GM23248 (cell line): ENCODE results near the gene NIPAL4. TPM values are rescaled to one million over a fixed set of nuclear protein-coding genes. Genes with fewer than 3 reads are reported as not detected.

ENCODE experiments used
- DNase-seq: peaks from one replicate; pipeline ENCODE4 v3.0.0-alpha.2; 2015
- H2AFZ ChIP-seq: fragments of 200-600 bp; sonication (generic); 2 replicates; pipeline ENCODE4 v1.6.1; 2016; ENCODE audit warnings: antibody characterized with exemption
- H3F3A ChIP-seq: fragments of 200-600 bp; sonication (generic); 2 replicates; pipeline ENCODE4 v1.6.1; 2016; ENCODE audit warnings: mild to moderate bottlenecking, antibody characterized with exemption, mixed run types; ENCODE audit not compliant: insufficient read depth
- H3K27ac ChIP-seq: fragments of 200-600 bp; sonication (generic); 2 replicates; pipeline ENCODE4 v1.5.1; 2016; ENCODE audit warnings: mild to moderate bottlenecking
- H3K27me3 ChIP-seq: fragments of 200-600 bp; sonication (generic); replicated peaks from 2 replicates; pipeline ENCODE4 v1.6.1; 2016; ENCODE audit warnings: mild to moderate bottlenecking; ENCODE audit not compliant: insufficient read depth
- H3K36me3 ChIP-seq: fragments of 200-600 bp; sonication (generic); 2 replicates; pipeline ENCODE4 v1.6.1; 2016; ENCODE audit warnings: low read depth, mild to moderate bottlenecking
- H3K4me1 ChIP-seq: fragments of 200-600 bp; sonication (generic); 2 replicates; pipeline ENCODE4 v1.6.1; 2016; ENCODE audit warnings: mild to moderate bottlenecking; ENCODE audit not compliant: insufficient read depth
- H3K4me2 ChIP-seq: fragments of 200-600 bp; sonication (generic); one replicate; pipeline ENCODE4 v1.6.1; 2016; ENCODE audit warnings: mild to moderate bottlenecking; ENCODE audit not compliant: unreplicated experiment
- H3K4me3 ChIP-seq: fragments of 200-600 bp; sonication (generic); 2 replicates; pipeline ENCODE4 v1.5.1; 2016; ENCODE audit warnings: mild to moderate bottlenecking
- H3K79me2 ChIP-seq: fragments of 200-600 bp; sonication (generic); 2 replicates; pipeline ENCODE4 v1.6.1; 2016; ENCODE audit warnings: mild to moderate bottlenecking; ENCODE audit not compliant: insufficient read depth
- H3K9ac ChIP-seq: fragments of 200-600 bp; sonication (generic); 2 replicates; pipeline ENCODE4 v1.6.1; 2016; ENCODE audit warnings: mild to moderate bottlenecking
- H3K9me2 ChIP-seq: fragments of 200-600 bp; sonication (generic); 2 replicates; pipeline ENCODE4 v1.6.1; 2016; ENCODE audit warnings: mixed run types, mild to moderate bottlenecking, moderate library complexity; ENCODE audit not compliant: insufficient read depth
- H3K9me3 ChIP-seq: fragments of 200-600 bp; sonication (generic); one replicate; pipeline ENCODE4 v1.6.1; 2017; ENCODE audit warnings: low read depth
- H4K20me1 ChIP-seq: fragments of 200-600 bp; sonication (generic); 2 replicates; pipeline ENCODE4 v1.6.0; 2016; ENCODE audit not compliant: insufficient read depth
- EZH2 ChIP-seq: fragments of 200-600 bp; sonication (generic); IDR thresholded peaks from 2 replicates; pipeline ENCODE4 v1.6.1; 2018; ENCODE audit warnings: antibody characterized with exemption, mild to moderate bottlenecking; ENCODE audit not compliant: insufficient read depth, poor library complexity, severe bottlenecking
- EZH2phosphoT487 ChIP-seq: fragments of 200-600 bp; sonication (generic); IDR thresholded peaks from 2 replicates; pipeline ENCODE4 v1.6.1; 2018; ENCODE audit warnings: antibody characterized with exemption, moderate library complexity, mild to moderate bottlenecking, low read depth; ENCODE audit not compliant: insufficient read depth
- WGBS, 2 experiments: methylation state at CpG; one replicate each; pipeline ENCODE4 v1.1.6; 2015 to 2017; ENCODE audit warnings: low lambda C conversion rate in 2 of 2, low coverage in 1 of 2; ENCODE audit errors: missing lambda C conversion rate in 2 of 2; 5-methylcytosine and 5-hydroxymethylcytosine counted together
- in situ Hi-C: fragments of 300-500 bp; cut with MboI; formaldehyde crosslinking; loops from 2 replicates; pipeline ENCODE4 v1.15.0; 2020
- polyA plus RNA-seq: library from polyadenylated mRNA; unstranded; fragments of >200 nt; fragmentation: Nextera tagmentation; extraction: Ambion mirVana; gene quantifications from 2 replicates; pipeline ENCODE4 v1.2.1, GENCODE V29; 2016
- total RNA-seq: library from RNA; depleted of rRNA; stranded (reverse); fragments of >200 nt; shearing (Covaris generic); gene quantifications from 2 replicates; pipeline ENCODE4 v1.2.3, GENCODE V29; 2014

The NIPAL4 gene
- total and polyA plus RNA-seq, 2 experiments from 2014 or later: not detected

DNA sequence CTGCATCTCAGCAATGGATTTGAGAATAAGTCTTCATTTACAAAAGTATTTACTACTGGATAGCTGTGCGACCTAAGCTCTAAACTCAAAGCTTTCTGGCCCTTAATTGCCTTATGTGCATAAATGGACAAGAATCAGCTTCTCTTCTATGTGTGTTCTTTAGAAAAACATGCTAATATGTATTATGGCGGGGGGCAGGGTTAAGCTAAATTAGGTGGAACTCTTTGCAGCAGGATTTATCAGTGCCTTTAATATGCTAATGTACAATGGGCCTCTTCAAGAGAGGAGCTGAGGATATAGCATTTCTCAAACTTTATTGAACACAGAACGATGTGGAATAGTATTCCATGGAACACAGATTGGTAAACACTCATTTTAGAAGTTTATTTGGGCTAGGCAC, 10.0 kb upstream of the NIPAL4 start:
- H4K20me1 ChIP-seq: no peaks in the 10 kb centered on the region
- no peaks in the 10 kb centered on the region for H3K27me3 ChIP-seq
- in situ Hi-C loops: no loop called here
- DNase-seq: no peak
- no peak overlapping the region for H2AFZ ChIP-seq
- no peaks in the 10 kb centered on the region for H3K79me2 ChIP-seq
- H3K9me2 ChIP-seq: no peaks in the 10 kb centered on the region
- no peaks in the 10 kb centered on the region for H3F3A ChIP-seq
- H3K9ac ChIP-seq: no peak overlapping the region
- no peak overlapping the region for H3K27ac ChIP-seq
- H3K9me3 ChIP-seq: no peaks in the 10 kb centered on the region
- no peaks in the 10 kb centered on the region for H3K36me3 ChIP-seq
- 91 to 94% methylated on average over 3 of the region's 3 CpGs for WGBS, 2 experiments
- TF ChIP-seq EZH2: no peak
- TF ChIP-seq EZH2phosphoT487: no peak
- H3K4me1 ChIP-seq: no peaks in the 10 kb centered on the region
- no peak overlapping the region for H3K4me2 ChIP-seq
- no peak overlapping the region for H3K4me3 ChIP-seq

GRCh38 chr5:157451806-157452205, 8.2 kb upstream of the NIPAL4 start:
- H2AFZ ChIP-seq: no peak overlapping the region
- in situ Hi-C loops: no loop called here
- no peak for DNase-seq
- H3K4me1 ChIP-seq: no peaks in the 10 kb centered on the region
- no peaks in the 10 kb centered on the region for H3K36me3 ChIP-seq
- H3K79me2 ChIP-seq: no peaks in the 10 kb centered on the region
- no peaks in the 10 kb centered on the region for H3K9me3 ChIP-seq
- H3K4me2 ChIP-seq: no peak overlapping the region
- H3K27ac ChIP-seq: no peak overlapping the region
- no peak overlapping the region for H3K9ac ChIP-seq
- H3K4me3 ChIP-seq: no peak overlapping the region
- H3F3A ChIP-seq: no peaks in the 10 kb centered on the region
- no peaks in the 10 kb centered on the region for H3K27me3 ChIP-seq
- no peaks in the 10 kb centered on the region for H4K20me1 ChIP-seq
- TF ChIP-seq EZH2phosphoT487 (no peak), EZH2 (no peak)
- WGBS, 2 experiments: 89 to 97% methylated on average over 3 of the region's 3 CpGs
- H3K9me2 ChIP-seq: no peaks in the 10 kb centered on the region

DNA sequence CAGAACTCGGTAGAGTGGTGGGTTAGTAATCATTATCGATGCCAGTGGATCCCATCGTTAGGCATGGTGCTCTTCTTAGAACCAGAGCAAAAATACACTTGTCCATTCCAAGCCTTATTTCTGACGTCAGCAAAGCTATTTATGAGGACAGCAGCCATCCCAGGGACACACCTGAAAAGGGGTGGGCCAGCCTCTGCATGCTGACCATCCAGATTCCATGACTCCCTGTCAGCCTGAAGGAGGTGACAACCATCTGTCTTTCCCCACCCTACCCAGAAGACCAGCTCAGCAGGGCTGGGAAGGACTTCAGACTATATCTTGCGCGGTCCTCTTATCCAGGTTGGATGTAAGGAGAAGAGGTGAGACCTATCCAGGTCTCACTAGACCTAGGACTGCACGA, 5.7 kb upstream of the NIPAL4 start:
- no peak for DNase-seq
- Histone ChIP-seq H3K27ac (no peak overlapping the region), H3K36me3 (no peaks in the 10 kb centered on the region), H3F3A (no peaks in the 10 kb centered on the region), H3K4me3 (no peak overlapping the region), H3K9me3 (no peaks in the 10 kb centered on the region), H2AFZ (no peak overlapping the region), H3K9me2 (no peaks in the 10 kb centered on the region), H3K9ac (no peak overlapping the region), H3K27me3 (0 out of 2 replicates have a peak, but pooled peaks cover under 1% of the 10 kb centered on the region), H3K4me2 (no peak overlapping the region), H4K20me1 (no peaks in the 10 kb centered on the region), H3K79me2 (no peaks in the 10 kb centered on the region), H3K4me1 (no peaks in the 10 kb centered on the region)
- in situ Hi-C loops: no loop called here
- 76 to 82% methylated on average over 7 of the region's 7 CpGs for WGBS, 2 experiments
- TF ChIP-seq EZH2: no peak
- no peak for TF ChIP-seq EZH2phosphoT487

- Histone ChIP-seq H3K9me3 (no peaks in the 10 kb centered on the region), H3K27ac (no peak overlapping the region), H3K4me1 (no peaks in the 10 kb centered on the region), H3K4me2 (no peak overlapping the region), H3K4me3 (no peak overlapping the region), H2AFZ (no peak overlapping the region), H3K36me3 (no peaks in the 10 kb centered on the region), H3K9me2 (no peaks in the 10 kb centered on the region), H3F3A (no peaks in the 10 kb centered on the region), H3K79me2 (no peaks in the 10 kb centered on the region), H3K9ac (no peak overlapping the region), H3K27me3 (peaks cover 6% of the 10 kb centered on the region; the same call in 1 of the 2 replicates), H4K20me1 (no peaks in the 10 kb centered on the region)
- TF ChIP-seq EZH2 (no peak), EZH2phosphoT487 (no peak)
- WGBS, 2 experiments: 85 to 93% methylated on average over 7 of the region's 7 CpGs
- DNase-seq: no peak
- in situ Hi-C loops: no loop called here
Measured at GRCh38 chr5:157455057-157455456, 5.0 kb upstream of the NIPAL4 start.

DNA sequence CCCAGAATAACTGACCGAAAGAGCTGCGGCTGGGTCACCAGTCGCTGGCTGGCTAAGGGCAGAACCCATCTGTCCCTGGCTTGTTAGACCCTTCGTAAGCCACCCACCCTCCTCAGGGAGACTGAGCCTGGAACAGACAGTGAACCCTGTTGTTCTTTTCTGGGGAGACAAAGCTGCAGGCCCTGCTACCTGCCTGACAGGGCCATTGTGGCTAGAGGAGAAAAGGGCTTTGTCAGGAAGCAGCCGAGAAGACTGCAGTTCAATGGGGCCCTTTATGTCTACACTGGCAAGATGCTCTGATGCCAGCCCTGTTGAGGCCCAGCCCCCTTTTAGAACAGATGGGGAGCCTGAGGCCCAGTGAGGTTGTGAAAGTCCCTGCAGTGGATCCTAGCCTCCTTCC, 3.7 kb upstream of the NIPAL4 start:
- H3K9me3 ChIP-seq: no peaks in the 10 kb centered on the region
- no peak overlapping the region for H3K4me3 ChIP-seq
- no peak overlapping the region for H3K9ac ChIP-seq
- no peaks in the 10 kb centered on the region for H3K36me3 ChIP-seq
- in situ Hi-C loops: no loop called here
- H3K4me1 ChIP-seq: no peaks in the 10 kb centered on the region
- no peak overlapping the region for H2AFZ ChIP-seq
- 92 to 97% methylated on average over 5 of the region's 5 CpGs for WGBS, 2 experiments
- H4K20me1 ChIP-seq: no peaks in the 10 kb centered on the region
- no peaks in the 10 kb centered on the region for H3K79me2 ChIP-seq
- TF ChIP-seq EZH2phosphoT487 (no peak), EZH2 (no peak)
- no peak overlapping the region for H3K27ac ChIP-seq
- H3K4me2 ChIP-seq: no peak overlapping the region
- no peaks in the 10 kb centered on the region for H3F3A ChIP-seq
- DNase-seq: no peak
- no peaks in the 10 kb centered on the region for H3K9me2 ChIP-seq
- peaks cover 18% of the 10 kb centered on the region for H3K27me3 ChIP-seq
